Right renal cortex interstitium (tissue), 3 donors: ENCODE measurements around the gene GAA. TPM values are rescaled to one million over a fixed set of nuclear protein-coding genes. Genes with fewer than 3 reads are reported as not detected.

ENCODE experiments used
- polyA plus RNA-seq, 3 donors: library from polyadenylated mRNA; unstranded; fragments of 120-200 nt; gene quantifications; one replicate each; pipeline ENCODE4 v1.2.1, GENCODE V29; 2013; ENCODE audit not compliant: insufficient read length in 3 of 3

Gene GAA
- polyA plus RNA-seq, 3 donors, result 31.4 to 44.4 (median 33.3) TPM

Other genes with a start within 250 kb of the GAA start
- gene TBC1D16, start 65.7 kb upstream of the GAA start, polyA plus RNA-seq, result 10 to 100 TPM; 31.3 to 32.7 (median 31.5) TPM
- 10 to 100 TPM in 1 of 3 donors, 1 to 10 TPM in 2; 9.4 to 15.6 (median 9.6) TPM for gene CCDC40, start 64.9 kb upstream of the GAA start, polyA plus RNA-seq
- gene EIF4A3, start 45.5 kb downstream of the GAA start, polyA plus RNA-seq, result 100 to 1,000 TPM; 122 to 138 (median 127) TPM
- gene CARD14, start 68.4 kb downstream of the GAA start, polyA plus RNA-seq, result under 1 TPM; 0.57 to 0.93 (median 0.83) TPM
- 10 to 100 TPM; 29.3 to 30.7 (median 29.4) TPM for gene SGSH, start 118.8 kb downstream of the GAA start, polyA plus RNA-seq
- gene SLC26A11, start 118.8 kb downstream of the GAA start, polyA plus RNA-seq, result 10 to 100 TPM; 20.2 to 22.7 (median 22.4) TPM
- 10 to 100 TPM; 47.5 to 56.8 (median 50.5) TPM for gene RNF213, start 159.3 kb downstream of the GAA start, polyA plus RNA-seq